Astrocyte of the spinal cord (primary cell): Measurements from ENCODE around the gene ZCWPW1.

Experiments
- DNase-seq: peaks from one replicate; pipeline ENCODE4 v3.0.0; 2011; ENCODE audit warnings: low read depth, low spot score
- H3K4me3 ChIP-seq: 2 replicates; pipeline ENCODE4 v1.5.1; 2011; ENCODE audit warnings: low read depth, mild to moderate bottlenecking, low read length, moderate library complexity
- in situ Hi-C: cut with HindIII; loops from 2 replicates; pipeline ENCODE4 v1.10.0; 2017; ENCODE audit warnings: low sequenced_read_pairs
- TF ChIP-seq, protein P1 (sequence below): IDR thresholded peaks from 2 replicates; pipeline ENCODE4 v1.5.1; 2012; ENCODE audit warnings: low read depth, mild to moderate bottlenecking, low read length, inconsistent platforms

Gene ZCWPW1

GRCh38 chr7:100472854-100473499, 44.5 kb upstream of the ZCWPW1 start:
- TF ChIP-seq, protein P1, sequence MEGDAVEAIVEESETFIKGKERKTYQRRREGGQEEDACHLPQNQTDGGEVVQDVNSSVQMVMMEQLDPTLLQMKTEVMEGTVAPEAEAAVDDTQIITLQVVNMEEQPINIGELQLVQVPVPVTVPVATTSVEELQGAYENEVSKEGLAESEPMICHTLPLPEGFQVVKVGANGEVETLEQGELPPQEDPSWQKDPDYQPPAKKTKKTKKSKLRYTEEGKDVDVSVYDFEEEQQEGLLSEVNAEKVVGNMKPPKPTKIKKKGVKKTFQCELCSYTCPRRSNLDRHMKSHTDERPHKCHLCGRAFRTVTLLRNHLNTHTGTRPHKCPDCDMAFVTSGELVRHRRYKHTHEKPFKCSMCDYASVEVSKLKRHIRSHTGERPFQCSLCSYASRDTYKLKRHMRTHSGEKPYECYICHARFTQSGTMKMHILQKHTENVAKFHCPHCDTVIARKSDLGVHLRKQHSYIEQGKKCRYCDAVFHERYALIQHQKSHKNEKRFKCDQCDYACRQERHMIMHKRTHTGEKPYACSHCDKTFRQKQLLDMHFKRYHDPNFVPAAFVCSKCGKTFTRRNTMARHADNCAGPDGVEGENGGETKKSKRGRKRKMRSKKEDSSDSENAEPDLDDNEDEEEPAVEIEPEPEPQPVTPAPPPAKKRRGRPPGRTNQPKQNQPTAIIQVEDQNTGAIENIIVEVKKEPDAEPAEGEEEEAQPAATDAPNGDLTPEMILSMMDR, result no peak
- H3K4me3 ChIP-seq, result no peak overlapping the region
- in situ Hi-C loops, result no loop called here
- DNase-seq, result no peak

DNA sequence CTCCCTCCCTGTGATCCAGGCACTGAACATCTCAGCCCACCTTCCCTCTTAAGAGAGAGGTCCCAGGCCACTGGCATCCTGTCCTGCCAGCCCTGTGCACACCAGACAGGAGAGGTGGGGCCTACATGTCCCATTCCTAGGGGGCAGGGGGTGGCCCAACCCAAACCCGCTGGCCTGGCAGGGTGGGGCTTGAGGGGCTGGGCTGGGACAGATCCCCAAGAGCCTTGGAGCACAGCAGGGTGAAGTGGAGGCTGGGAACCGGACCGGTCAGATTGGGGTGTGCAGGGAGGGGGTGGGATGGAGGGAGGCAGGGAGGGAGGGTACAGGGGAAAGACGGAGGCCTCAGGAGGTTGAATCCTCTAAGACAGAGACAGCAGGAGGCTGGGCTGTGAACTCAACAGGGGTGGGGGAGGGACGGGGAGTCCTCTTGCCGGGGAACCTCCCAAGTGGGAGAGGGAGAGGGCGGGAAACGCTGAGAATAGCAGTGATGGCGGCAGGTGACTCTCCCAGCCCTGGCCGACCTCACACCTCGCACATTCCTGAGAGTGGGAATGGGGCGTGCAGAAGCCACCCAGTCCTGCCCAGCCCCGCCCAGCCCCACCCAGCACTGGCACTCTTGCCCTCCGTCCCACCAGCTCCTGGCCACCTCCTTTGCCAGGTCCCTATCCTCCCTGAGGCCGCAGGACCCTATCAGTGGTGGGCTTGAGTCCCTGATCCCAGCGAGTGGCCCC, 43.8 kb upstream of the ZCWPW1 start:
- TF ChIP-seq, protein P1, result no peak
- H3K4me3 ChIP-seq, result no peak overlapping the region
- in situ Hi-C loops, result no loop called here
- DNase-seq, result no peak

GRCh38 chr7:100471021-100471420, 42.5 kb upstream of the ZCWPW1 start:
- TF ChIP-seq, protein P1, result no peak
- in situ Hi-C loops, result no loop called here
- no peak overlapping the region for H3K4me3 ChIP-seq
- DNase-seq, result no peak

- TF ChIP-seq, protein P1, result peak; percentile 97
- peak; percentile 65 for DNase-seq
- no peak overlapping the region for H3K4me3 ChIP-seq
- in situ Hi-C loops, result no loop called here
Measured at GRCh38 chr7:100469227-100470044, 40.9 kb upstream of the ZCWPW1 start.

DNA sequence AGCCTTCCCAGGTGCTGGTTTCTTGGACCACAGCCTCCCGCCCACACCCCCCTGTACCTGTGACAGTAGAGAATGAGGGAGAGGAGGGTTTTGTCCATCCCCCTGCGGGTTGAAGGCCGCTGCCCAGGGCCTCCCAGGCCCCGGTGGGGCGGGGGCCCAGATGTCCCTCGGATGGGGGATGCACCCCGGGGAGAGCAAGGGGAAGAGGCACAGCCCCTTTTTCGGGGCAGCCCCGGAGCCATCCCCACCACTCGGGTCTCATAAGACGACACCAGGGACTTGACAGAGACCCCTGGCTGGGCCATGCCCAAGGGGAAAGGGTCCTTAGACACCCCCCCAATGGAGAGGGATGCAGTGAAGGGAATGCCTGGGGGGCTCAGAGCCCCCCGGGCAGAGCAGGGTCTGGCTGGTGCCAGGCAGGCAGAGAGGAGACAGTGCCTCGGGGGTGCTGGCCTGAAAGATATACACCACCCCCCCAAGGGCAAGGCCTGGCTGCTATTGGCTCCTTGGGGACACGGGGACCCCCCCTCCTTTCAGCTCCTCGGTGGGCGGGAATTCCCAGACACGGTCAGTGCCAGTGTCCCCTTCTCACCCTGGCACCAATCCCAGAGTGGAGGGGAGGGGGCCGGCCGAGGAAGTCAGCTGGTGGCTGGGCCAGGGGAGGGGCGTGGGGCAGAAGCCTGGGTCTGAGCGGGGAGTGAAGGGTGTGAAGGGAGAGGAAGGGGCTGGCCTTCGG, 39.3 kb upstream of the ZCWPW1 start:
- TF ChIP-seq, protein P1, result no peak
- in situ Hi-C loops, result no loop called here
- H3K4me3 ChIP-seq, result no peak overlapping the region

More for the DNA sequence above, 39.3 kb upstream of the ZCWPW1 start:
- DNase-seq, result no peak
